Liver (tissue), 9 donors: Measurements from ENCODE around the gene ADCY3. TPM values are rescaled to one million over a fixed set of nuclear protein-coding genes. Genes with fewer than 3 reads are reported as not detected.

Experiments used
- DNase-seq: peaks from one replicate; pipeline ENCODE4 v3.0.0-alpha.2; 2017; ENCODE audit warnings: low spot score
- H3K27ac ChIP-seq, 2 donors: one replicate each; pipeline ENCODE4 v1.7.0; 2013; ENCODE audit warnings: inconsistent platforms in 2 of 2, low read length in 2 of 2, control low read depth in 1 of 2, low read depth in 1 of 2, mild to moderate bottlenecking in 1 of 2
- H3K27me3 ChIP-seq, 4 donors: one replicate each; pipeline versions ENCODE4 v1.6.1 to v1.7.0; 2013; ENCODE audit warnings: low read length in 3 of 4, inconsistent platforms in 1 of 4, mild to moderate bottlenecking in 1 of 4, moderate library complexity in 1 of 4; ENCODE audit not compliant: control insufficient read depth in 4 of 4, insufficient read depth in 4 of 4
- H3K36me3 ChIP-seq, 4 donors: one replicate each; pipeline versions ENCODE4 v1.6.1 to v1.7.0; 2013; ENCODE audit warnings: low read length in 3 of 4, mild to moderate bottlenecking in 3 of 4, low read depth in 1 of 4, moderate library complexity in 1 of 4; ENCODE audit not compliant: control insufficient read depth in 4 of 4, insufficient read depth in 3 of 4
- H3K4me1 ChIP-seq, 4 donors: one replicate each; pipeline versions ENCODE4 v1.6.1 to v1.7.0; 2013; ENCODE audit warnings: low read length in 3 of 4, mild to moderate bottlenecking in 3 of 4, moderate library complexity in 1 of 4; ENCODE audit not compliant: control insufficient read depth in 4 of 4, insufficient read depth in 4 of 4
- H3K4me3 ChIP-seq, 3 donors: one replicate each; pipeline versions ENCODE4 v1.6.1 to v1.7.0; 2013; ENCODE audit warnings: low read length in 3 of 3, control low read depth in 1 of 3, low read depth in 1 of 3, mild to moderate bottlenecking in 1 of 3
- H3K9ac ChIP-seq, 2 donors: one replicate each; pipeline ENCODE4 v1.7.0; 2013; ENCODE audit warnings: low read length in 2 of 2, mild to moderate bottlenecking in 2 of 2, moderate library complexity in 2 of 2, control low read depth in 1 of 2, low read depth in 1 of 2
- H3K9me3 ChIP-seq, 4 donors: one replicate each; pipeline versions ENCODE4 v1.6.1 to v1.7.0; 2013; ENCODE audit warnings: low read length in 3 of 4; ENCODE audit not compliant: control insufficient read depth in 4 of 4
- ATF3 ChIP-seq: IDR thresholded peaks from 2 replicates; pipeline ENCODE4 v1.6.1; 2016; ENCODE audit warnings: antibody characterized with exemption
- EGR1 ChIP-seq, 2 donors: IDR thresholded peaks; 2 replicates each; pipeline ENCODE4 v1.6.1; 2016 to 2018; ENCODE audit warnings: antibody characterized with exemption in 2 of 2, low read depth in 2 of 2
- FOXA1 ChIP-seq: IDR thresholded peaks from 2 replicates; pipeline ENCODE4 v1.6.1; 2016; ENCODE audit warnings: antibody characterized with exemption
- HNF4A ChIP-seq, 2 donors: conservative IDR thresholded peaks; 2 replicates each; pipeline ENCODE4 v1.6.1; 2016; ENCODE audit warnings: antibody characterized with exemption in 2 of 2, mild to moderate bottlenecking in 2 of 2
- HNF4G ChIP-seq: IDR thresholded peaks from 2 replicates; pipeline ENCODE4 v1.6.1; 2016; ENCODE audit warnings: antibody characterized with exemption
- JUND ChIP-seq, 2 donors: IDR thresholded peaks; 2 replicates each; pipeline ENCODE4 v1.6.1; 2016; ENCODE audit warnings: antibody characterized with exemption in 2 of 2
- MAX ChIP-seq: IDR thresholded peaks from 2 replicates; pipeline ENCODE4 v1.6.1; 2016; ENCODE audit warnings: antibody characterized with exemption
- NR2F2 ChIP-seq: IDR thresholded peaks from 2 replicates; pipeline ENCODE4 v1.6.1; 2016; ENCODE audit warnings: antibody characterized with exemption
- RAD21 ChIP-seq, 2 donors: IDR thresholded peaks; 2 replicates each; pipeline ENCODE4 v1.6.1; 2016; ENCODE audit warnings: antibody characterized with exemption in 2 of 2, mild to moderate bottlenecking in 2 of 2
- REST ChIP-seq: IDR thresholded peaks from 2 replicates; pipeline ENCODE4 v1.6.1; 2016; ENCODE audit warnings: antibody characterized with exemption, mild to moderate bottlenecking
- RXRA ChIP-seq, 2 donors: IDR thresholded peaks; 2 replicates each; pipeline ENCODE4 v1.6.1; 2017 to 2018; ENCODE audit warnings: antibody characterized with exemption in 2 of 2, mild to moderate bottlenecking in 1 of 2
- SP1 ChIP-seq: IDR thresholded peaks from 2 replicates; pipeline ENCODE4 v1.6.1; 2018; ENCODE audit warnings: antibody characterized with exemption, mild to moderate bottlenecking
- TAF1 ChIP-seq: conservative IDR thresholded peaks from 2 replicates; pipeline ENCODE4 v1.6.1; 2016; ENCODE audit warnings: antibody characterized with exemption, mild to moderate bottlenecking
- WGBS: extraction: QIAGEN DNeasy Blood & Tissue Kit; methylation state at CpG from one replicate; pipeline ENCODE4 v1.1.7; 2013; 5-methylcytosine and 5-hydroxymethylcytosine counted together
- polyA plus RNA-seq, 2 donors: library from polyadenylated mRNA; stranded (reverse) in 1 of 2; unstranded in 1 of 2; fragments of 200-250 nt in 1 of 2; fragments of >200 nt in 1 of 2; fragmentation: Nextera tagmentation in 1 of 2; extraction: Ambion mirVana in 1 of 2; gene quantifications; one replicate each; pipeline versions ENCODE4 v1.2.1 to v1.2.3, GENCODE V29; 2013 to 2015
- total RNA-seq, 2 donors: library from RNA; depleted of rRNA; stranded (reverse); fragments of >200 nt; gene quantifications; one replicate each; pipeline ENCODE4 v1.2.3, GENCODE V29; 2014
- TF ChIP-seq, protein P1 (sequence below): IDR thresholded peaks from 2 replicates; pipeline ENCODE4 v1.6.1; 2016; ENCODE audit warnings: antibody characterized with exemption
- donor health status: healthy.
- donor health status: healthy.
- donor health status: healthy.
- donor health status: healthy.
- donor health status: healthy.

Gene ADCY3
- total and polyA plus RNA-seq, 4 donors, result 0.99 to 8.4 (median 6.4) TPM

- TF ChIP-seq, protein P1, sequence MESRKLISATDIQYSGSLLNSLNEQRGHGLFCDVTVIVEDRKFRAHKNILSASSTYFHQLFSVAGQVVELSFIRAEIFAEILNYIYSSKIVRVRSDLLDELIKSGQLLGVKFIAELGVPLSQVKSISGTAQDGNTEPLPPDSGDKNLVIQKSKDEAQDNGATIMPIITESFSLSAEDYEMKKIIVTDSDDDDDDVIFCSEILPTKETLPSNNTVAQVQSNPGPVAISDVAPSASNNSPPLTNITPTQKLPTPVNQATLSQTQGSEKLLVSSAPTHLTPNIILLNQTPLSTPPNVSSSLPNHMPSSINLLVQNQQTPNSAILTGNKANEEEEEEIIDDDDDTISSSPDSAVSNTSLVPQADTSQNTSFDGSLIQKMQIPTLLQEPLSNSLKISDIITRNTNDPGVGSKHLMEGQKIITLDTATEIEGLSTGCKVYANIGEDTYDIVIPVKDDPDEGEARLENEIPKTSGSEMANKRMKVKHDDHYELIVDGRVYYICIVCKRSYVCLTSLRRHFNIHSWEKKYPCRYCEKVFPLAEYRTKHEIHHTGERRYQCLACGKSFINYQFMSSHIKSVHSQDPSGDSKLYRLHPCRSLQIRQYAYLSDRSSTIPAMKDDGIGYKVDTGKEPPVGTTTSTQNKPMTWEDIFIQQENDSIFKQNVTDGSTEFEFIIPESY, result no peak
- no peak for TF ChIP-seq SP1
These were observed 79.7 kb downstream of the ADCY3 start (continued) for GRCh38 chr2:24840164-24840869.

GRCh38 chr2:24839729-24840128, 80.3 kb downstream of the ADCY3 start:
- Histone ChIP-seq H3K4me1 (no peaks in the 10 kb centered on the region), H3K9ac (no peak overlapping the region), H3K36me3 (peaks cover 0 to 2% (median 0%) of the 10 kb centered on the region in 4 donors), H3K27me3 (no peaks in the 10 kb centered on the region), H3K9me3 (no peaks in the 10 kb centered on the region), H3K27ac (no peak overlapping the region), H3K4me3 (no peak overlapping the region)
- 93% methylated on average over 15 of the region's 15 CpGs for WGBS
- TF ChIP-seq FOXA1, result no peak
- TF ChIP-seq, protein P1, result no peak
- TF ChIP-seq REST, result no peak
- TF ChIP-seq JUND (IDR thresholded peaks at IDR 0.05), result no peak
- TF ChIP-seq EGR1 (IDR thresholded peaks at IDR 0.05; ENCODE audit: low read depth in 2 of 2), result no peak
- TF ChIP-seq TAF1, result no peak
- no peak for TF ChIP-seq ATF3
- no peak for TF ChIP-seq SP1
- TF ChIP-seq MAX, result no peak
- no peak for TF ChIP-seq HNF4A (conservative IDR thresholded peaks at IDR 0.05)
- no peak for TF ChIP-seq HNF4G
- TF ChIP-seq RAD21 (IDR thresholded peaks at IDR 0.05), result no peak
- TF ChIP-seq NR2F2, result no peak
- no peak for TF ChIP-seq RXRA (IDR thresholded peaks at IDR 0.05)
- DNase-seq, result no peak
